ENCODE results near the gene ARMH3.

ARMH3 gene

GRCh38 chr10:101803511-101803910, 252.5 kb downstream of the ARMH3 start:
- no peak for DNase-seq (ENCODE audit: low read depth in 1 of 2, low spot score in 1 of 2)

- DNase-seq (ENCODE audit: low read depth in 1 of 2, low spot score in 1 of 2) = no peak
Observed at GRCh38 chr10:101797403-101798059, 258.4 kb downstream of the ARMH3 start.
